ENCODE measurements around the gene OR4D10. TPM values are rescaled to one million over a fixed set of nuclear protein-coding genes. Genes with fewer than 3 reads are reported as not detected.

OR4D10 gene
- total RNA-seq (not detected), polyA plus RNA-seq (not detected)
- long read RNA-seq, donor 1 = 0 reads
- long read RNA-seq, donor 2 = 0 reads
- long read RNA-seq, donor 3 = 0 reads

GRCh38 chr11:59473015-59473414 lies at the start of gene OR4D10:
Gene OR4D10 (plus strand): TSS chr11:59473315. CDS start chr11:59477430, 4,115 bp downstream.
- no peak for TF ChIP-seq POLR2A (IDR thresholded peaks at IDR 0.05)
- H3K4me1 ChIP-seq (ENCODE audit: insufficient read depth) = no peaks in the 10 kb centered on the region
- no peaks in the 10 kb centered on the region for H3K36me3 ChIP-seq
- H3K27me3 ChIP-seq = no peaks in the 10 kb centered on the region
- intact Hi-C loops (cut with DNase I) = no loop called here
- DNase-seq = no peak
- H3K27ac ChIP-seq = no peak within 1 kb of the TSS
- H3K4me3 ChIP-seq = no peak within 1 kb of the TSS
- H3K9me3 ChIP-seq = no peaks in the 10 kb centered on the region

GRCh38 chr11:59423835-59424234 lies 49.3 kb upstream of the OR4D10 start:
- WGBS, 3 donors = 66 to 92% (median 70%) methylated on average over 2 of the region's 2 CpGs
- H3K9me3 ChIP-seq = no peaks in the 10 kb centered on the region
- no peak overlapping the region for H3K27ac ChIP-seq
- no peaks in the 10 kb centered on the region for H3K4me1 ChIP-seq (ENCODE audit: insufficient read depth)
- H3K36me3 ChIP-seq = no peaks in the 10 kb centered on the region
- no peak for DNase-seq
- no peak for TF ChIP-seq EP300 (IDR thresholded peaks at IDR 0.05)
- no peak for TF ChIP-seq CTCF (IDR thresholded peaks at IDR 0.05)
- no peak for TF ChIP-seq POLR2A (IDR thresholded peaks at IDR 0.05)
- no peaks in the 10 kb centered on the region for H3K27me3 ChIP-seq
- intact Hi-C loops (cut with DNase I) = no loop called here
- no peak overlapping the region for H3K4me3 ChIP-seq

GRCh38 chr11:59425131-59425530 lies 48.0 kb upstream of the OR4D10 start:
- H3K27ac ChIP-seq = no peak overlapping the region
- H3K36me3 ChIP-seq = no peaks in the 10 kb centered on the region
- H3K4me1 ChIP-seq (ENCODE audit: insufficient read depth) = no peaks in the 10 kb centered on the region
- intact Hi-C loops (cut with DNase I) = no loop called here
- TF ChIP-seq EP300 (IDR thresholded peaks at IDR 0.05) (no peak), CTCF (IDR thresholded peaks at IDR 0.05) (no peak), POLR2A (IDR thresholded peaks at IDR 0.05) (no peak)
- no peak for DNase-seq
- 36 to 54% (median 45%) methylated on average over 4 of the region's 4 CpGs for WGBS, 3 donors
- no peaks in the 10 kb centered on the region for H3K9me3 ChIP-seq
- no peak overlapping the region for H3K4me3 ChIP-seq
- no peaks in the 10 kb centered on the region for H3K27me3 ChIP-seq

- WGBS, 3 donors = 55 to 60% (median 57%) methylated on average over 5 of the region's 5 CpGs
- Histone ChIP-seq H3K9me3 (no peaks in the 10 kb centered on the region), H3K27ac (no peak within 1 kb of the TSS), H3K4me3 (no peak within 1 kb of the TSS), H3K27me3 (no peaks in the 10 kb centered on the region), H3K36me3 (no peaks in the 10 kb centered on the region), H3K4me1 (ENCODE audit: insufficient read depth) (no peaks in the 10 kb centered on the region)
- DNase-seq = no peak
- TF ChIP-seq POLR2A (IDR thresholded peaks at IDR 0.05) = no peak
- TF ChIP-seq EP300 (IDR thresholded peaks at IDR 0.05) = no peak
- no peak for TF ChIP-seq CTCF (IDR thresholded peaks at IDR 0.05)
- intact Hi-C loops (cut with DNase I) = no loop called here
Measured at GRCh38 chr11:59426361-59427067, 46.6 kb upstream of the OR4D10 start, which contains the start of gene OR5A2. Gene OR5A2 (minus strand): TSS chr11:59426413. CDS start chr11:59422953, 3,460 bp downstream.

GRCh38 chr11:59427068-59427382 lies 46.1 kb upstream of the OR4D10 start:
- Histone ChIP-seq H3K9me3 (no peaks in the 10 kb centered on the region), H3K27ac (no peak overlapping the region), H3K4me3 (no peak overlapping the region), H3K4me1 (ENCODE audit: insufficient read depth) (no peaks in the 10 kb centered on the region), H3K36me3 (no peaks in the 10 kb centered on the region), H3K27me3 (no peaks in the 10 kb centered on the region)
- intact Hi-C loops (cut with DNase I) = no loop called here
- TF ChIP-seq EP300 (IDR thresholded peaks at IDR 0.05) (no peak), CTCF (IDR thresholded peaks at IDR 0.05) (no peak), POLR2A (IDR thresholded peaks at IDR 0.05) (no peak)
- DNase-seq = no peak

All from ovary (tissue), 10 donors.